Upper lobe of left lung (tissue), 6 donors: ENCODE results near the gene MAGI2. TPM values are rescaled to one million over a fixed set of nuclear protein-coding genes. Genes with fewer than 3 reads are reported as not detected.
"Not testable (repeated sequence)": the region's sequence is repeated elsewhere in the genome, so short reads cannot be mapped to it uniquely, and the experiment has no call there.

Source experiments
- ATAC-seq, 2 donors: fragments of 200-7000 bp; cut with Tn5 transposase; one replicate each; pipeline ENCODE4 v1.9.1; 2022; ENCODE audit warnings: mild to moderate bottlenecking in 2 of 2, moderate library complexity in 2 of 2; ENCODE audit not compliant: low FRiP score in 2 of 2
- DNase-seq, 2 donors: peaks; one replicate each; pipeline ENCODE4 v3.0.0-alpha.2; 2019 to 2020
- H3K27ac ChIP-seq, 4 donors: fragments of 200-600 bp; sonication (generic); one replicate each; pipeline ENCODE4 v1.5.1; 2016 to 2019
- H3K27me3 ChIP-seq, 4 donors: fragments of 200-600 bp; sonication (generic); one replicate each; pipeline ENCODE4 v1.5.1; 2017 to 2019
- H3K36me3 ChIP-seq, 4 donors: fragments of 200-600 bp; sonication (generic); one replicate each; pipeline ENCODE4 v1.5.1; 2016 to 2019
- H3K4me1 ChIP-seq, 4 donors: fragments of 200-600 bp; sonication (generic); one replicate each; pipeline ENCODE4 v1.5.1; 2018 to 2019
- H3K4me3 ChIP-seq, 4 donors: fragments of 200-600 bp; sonication (generic); one replicate each; pipeline ENCODE4 v1.5.1; 2017 to 2019; ENCODE audit warnings: mild to moderate bottlenecking in 2 of 4, moderate library complexity in 1 of 4
- H3K9me3 ChIP-seq, 4 donors: fragments of 200-600 bp; sonication (generic); one replicate each; pipeline ENCODE4 v1.5.1; 2018 to 2019
- EP300 ChIP-seq, 4 donors: sonication (generic); formaldehyde crosslinking; IDR thresholded peaks; one replicate each; pipeline ENCODE4 v1.5.1; 2017; ENCODE audit warnings: antibody characterized with exemption in 4 of 4, control low read depth in 2 of 4
- POLR2A ChIP-seq, 4 donors: fragments of 450-650 bp; IDR thresholded peaks; one replicate each; pipeline ENCODE4 v1.5.1; 2016 to 2017; ENCODE audit warnings: antibody characterized with exemption in 4 of 4, mild to moderate bottlenecking in 2 of 4
- POLR2AphosphoS5 ChIP-seq, 2 donors: sonication (generic); formaldehyde crosslinking; IDR thresholded peaks; one replicate each; pipeline ENCODE4 v1.5.1; 2017; ENCODE audit warnings: antibody characterized with exemption in 2 of 2
- WGBS, 2 donors: methylation state at CpG; one replicate each; pipeline ENCODE4 v1.1.5; 2017 to 2018; 5-methylcytosine and 5-hydroxymethylcytosine counted together
- total RNA-seq, 6 donors: library from RNA; depleted of rRNA in 4 of 6; stranded (reverse); fragments of >200 nt in 4 of 6; gene quantifications; one replicate each; pipeline versions ENCODE4 v1.1.0 to v1.2.1, GENCODE V29; 2016 to 2021
- TF ChIP-seq, protein P1 (sequence below), 6 experiments: fragments of 450-650 bp in 4 of 6; fragments of 200-600 bp in 2 of 6; sonication (generic) in 2 of 6; IDR thresholded peaks; one replicate each; pipeline ENCODE4 v1.5.1; 2016 to 2019; ENCODE audit warnings: antibody characterized with exemption in 6 of 6
- donor health status: DM: no; HTN: no; CAD: no; lungs with moderate emphysema.
- donor health status: DM: no; HTN: yes; CAD: no; lungs with severe emphysema.

Gene MAGI2
- total RNA-seq, 6 donors from 2014 or later = 7.9 to 84.9 (median 11.8) TPM

DNA sequence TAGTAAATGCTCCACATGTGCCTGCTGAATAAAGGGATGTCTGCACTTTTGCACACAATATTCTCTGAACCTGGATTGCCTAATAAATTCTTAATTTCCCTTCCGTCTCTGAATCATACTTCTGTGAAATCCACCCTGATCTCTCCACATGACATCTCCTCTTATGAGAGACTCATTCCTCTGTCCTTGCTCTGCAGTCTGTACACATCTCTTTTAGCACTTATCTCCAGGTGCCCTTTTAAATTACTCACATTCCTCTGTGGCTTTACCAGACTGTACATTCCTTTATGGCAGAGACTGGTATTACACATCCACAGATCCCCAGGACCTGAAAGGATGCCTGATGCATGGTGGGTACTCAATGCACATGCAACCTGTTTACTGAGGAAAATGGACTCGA is 1127.3 kb downstream of the MAGI2 start:
- ATAC-seq (no peak), DNase-seq (no peak)
- no peaks in the 10 kb centered on the region for H3K27me3 ChIP-seq
- H3K9me3 ChIP-seq = peaks cover 0 to 4% (median 0%) of the 10 kb centered on the region in 4 donors
- H3K4me1 ChIP-seq = no peaks in the 10 kb centered on the region
- H3K27ac ChIP-seq = no peak overlapping the region
- WGBS, 2 donors = 81 to 86% methylated on average over 2 of the region's 2 CpGs
- H3K4me3 ChIP-seq = no peak overlapping the region
- no peaks in the 10 kb centered on the region for H3K36me3 ChIP-seq
- no peak for TF ChIP-seq POLR2A (IDR thresholded peaks at IDR 0.05)
- no peak for TF ChIP-seq POLR2AphosphoS5 (IDR thresholded peaks at IDR 0.05)
- no peak for TF ChIP-seq EP300 (IDR thresholded peaks at IDR 0.05)
- TF ChIP-seq, protein P1, sequence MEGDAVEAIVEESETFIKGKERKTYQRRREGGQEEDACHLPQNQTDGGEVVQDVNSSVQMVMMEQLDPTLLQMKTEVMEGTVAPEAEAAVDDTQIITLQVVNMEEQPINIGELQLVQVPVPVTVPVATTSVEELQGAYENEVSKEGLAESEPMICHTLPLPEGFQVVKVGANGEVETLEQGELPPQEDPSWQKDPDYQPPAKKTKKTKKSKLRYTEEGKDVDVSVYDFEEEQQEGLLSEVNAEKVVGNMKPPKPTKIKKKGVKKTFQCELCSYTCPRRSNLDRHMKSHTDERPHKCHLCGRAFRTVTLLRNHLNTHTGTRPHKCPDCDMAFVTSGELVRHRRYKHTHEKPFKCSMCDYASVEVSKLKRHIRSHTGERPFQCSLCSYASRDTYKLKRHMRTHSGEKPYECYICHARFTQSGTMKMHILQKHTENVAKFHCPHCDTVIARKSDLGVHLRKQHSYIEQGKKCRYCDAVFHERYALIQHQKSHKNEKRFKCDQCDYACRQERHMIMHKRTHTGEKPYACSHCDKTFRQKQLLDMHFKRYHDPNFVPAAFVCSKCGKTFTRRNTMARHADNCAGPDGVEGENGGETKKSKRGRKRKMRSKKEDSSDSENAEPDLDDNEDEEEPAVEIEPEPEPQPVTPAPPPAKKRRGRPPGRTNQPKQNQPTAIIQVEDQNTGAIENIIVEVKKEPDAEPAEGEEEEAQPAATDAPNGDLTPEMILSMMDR (IDR thresholded peaks at IDR 0.05) = no peak

DNA sequence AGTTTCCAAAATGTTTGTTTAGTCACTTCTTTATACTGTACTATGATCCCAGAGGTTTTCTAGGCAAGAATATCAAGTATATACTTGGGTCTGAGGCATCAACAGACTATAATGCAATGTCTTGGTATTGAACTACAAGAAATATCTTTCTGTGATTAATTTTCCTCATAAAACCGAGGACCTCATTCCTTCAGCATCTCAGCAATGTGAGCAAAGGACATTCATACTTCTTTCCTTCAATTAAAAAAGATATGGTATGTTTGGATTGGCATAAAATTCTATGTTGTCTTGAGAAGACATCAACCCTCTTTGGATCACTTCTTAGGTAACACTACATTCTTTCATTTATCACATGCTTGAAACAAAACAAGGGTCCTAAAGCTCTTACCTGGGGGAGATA is 1130.3 kb downstream of the MAGI2 start:
- Histone ChIP-seq H3K4me1 (no peaks in the 10 kb centered on the region), H3K27ac (no peak overlapping the region), H3K27me3 (no peaks in the 10 kb centered on the region), H3K4me3 (no peak overlapping the region), H3K36me3 (no peaks in the 10 kb centered on the region), H3K9me3 (peaks cover 0 to 4% (median 0%) of the 10 kb centered on the region in 4 donors)
- WGBS, 2 donors = 47 to 52% methylated on average over 1 of the region's 1 CpG
- no peak for ATAC-seq
- DNase-seq = no peak
- TF ChIP-seq EP300 (IDR thresholded peaks at IDR 0.05) (no peak), POLR2AphosphoS5 (IDR thresholded peaks at IDR 0.05) (no peak), POLR2A (IDR thresholded peaks at IDR 0.05) (no peak)
- TF ChIP-seq, protein P1 (IDR thresholded peaks at IDR 0.05) = no peak

DNA sequence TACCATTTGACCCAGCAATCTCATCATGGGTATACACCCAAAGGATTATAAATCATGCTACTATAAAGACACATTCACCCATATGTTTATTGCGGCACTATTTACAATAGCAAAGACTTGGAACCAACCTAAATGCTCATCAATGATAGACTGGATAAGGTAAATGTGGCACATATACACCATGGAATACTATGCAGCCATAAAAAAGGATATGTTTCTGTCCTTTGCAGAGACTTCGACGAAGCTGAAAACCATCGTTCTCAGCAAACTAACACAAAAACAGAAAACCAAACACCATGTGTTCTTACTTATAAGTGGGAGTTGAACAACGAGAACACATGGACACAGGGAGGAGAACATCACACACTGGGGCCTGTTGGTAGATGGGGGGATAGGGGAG is 1131.2 kb downstream of the MAGI2 start:
- H3K4me1 ChIP-seq, H3K36me3 ChIP-seq, H3K27ac ChIP-seq, H3K9me3 ChIP-seq, H3K4me3 ChIP-seq, ATAC-seq, H3K27me3 ChIP-seq, DNase-seq: not testable (repeated sequence)
- 87 to 88% methylated on average over 5 of the region's 5 CpGs for WGBS, 2 donors

DNA sequence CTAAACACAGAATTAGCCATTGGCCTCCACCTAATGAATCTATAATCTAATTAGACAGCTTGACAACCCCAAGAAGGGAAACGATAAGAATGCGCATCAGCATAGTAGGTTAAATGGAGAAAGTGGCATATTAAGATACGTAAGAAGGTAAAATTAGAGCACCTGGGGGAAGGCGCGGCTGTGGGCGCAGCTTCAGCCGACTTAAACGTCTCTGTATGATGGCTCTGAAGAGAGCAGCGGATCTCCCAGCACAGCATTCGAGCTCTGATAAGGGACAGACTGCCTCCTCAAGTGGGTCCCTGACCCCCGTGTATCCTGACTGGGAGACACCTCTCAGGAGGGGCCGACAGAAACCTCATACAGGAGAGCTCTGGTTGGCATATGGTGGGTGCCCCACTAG is 1136.1 kb downstream of the MAGI2 start:
- Histone ChIP-seq H3K27me3 (no peaks in the 10 kb centered on the region), H3K9me3 (peaks cover 0 to 3% (median 0%) of the 10 kb centered on the region in 4 donors), H3K4me3 (no peak overlapping the region), H3K4me1 (no peaks in the 10 kb centered on the region), H3K36me3 (no peaks in the 10 kb centered on the region), H3K27ac (no peak overlapping the region)
- WGBS, 2 donors = 85 to 92% methylated on average over 11 to 12 of the region's 12 CpGs
- TF ChIP-seq POLR2AphosphoS5 (IDR thresholded peaks at IDR 0.05) = no peak
- TF ChIP-seq EP300 (IDR thresholded peaks at IDR 0.05) = no peak
- no peak for TF ChIP-seq POLR2A (IDR thresholded peaks at IDR 0.05)
- TF ChIP-seq, protein P1 (IDR thresholded peaks at IDR 0.05) = no peak
- ATAC-seq (no peak), DNase-seq (peak in 1 of 2 donors; percentile 2)

DNA sequence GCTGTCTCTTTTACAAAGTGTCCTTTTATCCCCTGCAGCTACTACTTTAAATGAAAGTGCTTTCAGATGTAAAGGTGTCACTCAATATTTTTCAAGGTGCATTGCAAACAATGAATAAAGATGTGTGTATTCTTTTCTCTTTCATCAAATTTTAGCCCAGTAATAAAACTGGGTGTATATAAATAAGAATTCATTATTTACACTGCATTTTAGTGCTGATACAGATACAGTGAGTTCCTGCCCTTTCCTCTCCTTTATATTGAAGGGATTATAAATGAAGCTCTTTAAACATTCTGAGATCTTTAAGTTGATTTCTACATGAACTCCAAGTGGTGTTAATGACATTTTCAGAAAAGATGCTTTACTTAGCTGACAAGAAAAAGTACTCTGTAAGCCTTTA is 1137.4 kb downstream of the MAGI2 start:
- H3K4me3 ChIP-seq = no peak overlapping the region
- no peaks in the 10 kb centered on the region for H3K9me3 ChIP-seq
- H3K27me3 ChIP-seq = no peaks in the 10 kb centered on the region
- no peak for TF ChIP-seq POLR2AphosphoS5 (IDR thresholded peaks at IDR 0.05)
- no peak for TF ChIP-seq POLR2A (IDR thresholded peaks at IDR 0.05)
- no peak for TF ChIP-seq EP300 (IDR thresholded peaks at IDR 0.05)
- TF ChIP-seq, protein P1 (IDR thresholded peaks at IDR 0.05) = no peak
- no peak for ATAC-seq
- H3K4me1 ChIP-seq = no peaks in the 10 kb centered on the region
- DNase-seq = no peak
- no peaks in the 10 kb centered on the region for H3K36me3 ChIP-seq
- no peak overlapping the region for H3K27ac ChIP-seq
